ENCODE results near the gene RUVBL1.

The RUVBL1 gene

GRCh38 chr3:128078322-128078721 is 45.3 kb downstream of the RUVBL1 start (continued):
- TF ChIP-seq PATZ1 (CRISPR knock-in tag; IDR thresholded peaks at IDR 0.05; ENCODE audit: borderline replicate concordance) (no peak), PPARA (CRISPR knock-in tag; IDR thresholded peaks at IDR 0.05; ENCODE audit: borderline replicate concordance) (no peak)

GRCh38 chr3:128077665-128078064 is 45.9 kb downstream of the RUVBL1 start:
- ATAC-seq = no peak
- TF ChIP-seq TOX (CRISPR knock-in tag; IDR thresholded peaks at IDR 0.05; ENCODE audit: borderline replicate concordance) (no peak), PATZ1 (CRISPR knock-in tag; IDR thresholded peaks at IDR 0.05; ENCODE audit: borderline replicate concordance) (no peak), GLIS3 (CRISPR knock-in tag; IDR thresholded peaks at IDR 0.05) (no peak), ZC3H10 (CRISPR knock-in tag; IDR thresholded peaks at IDR 0.05) (no peak), ZNF8 (CRISPR knock-in tag; IDR thresholded peaks at IDR 0.05) (no peak), CSDC2 (CRISPR knock-in tag; IDR thresholded peaks at IDR 0.05) (no peak), BACH2 (CRISPR knock-in tag; IDR thresholded peaks at IDR 0.05; ENCODE audit: borderline replicate concordance) (no peak), TCF4 (CRISPR knock-in tag; IDR thresholded peaks at IDR 0.05; ENCODE audit: borderline replicate concordance) (no peak), SNAI2 (CRISPR knock-in tag; IDR thresholded peaks at IDR 0.05) (no peak)

- no peak for ATAC-seq
- TF ChIP-seq CREB5 (CRISPR knock-in tag; IDR thresholded peaks at IDR 0.05; ENCODE audit: low read depth) (no peak), ZFP3 (CRISPR knock-in tag; IDR thresholded peaks at IDR 0.05) (no peak), ISL1 (CRISPR knock-in tag; IDR thresholded peaks at IDR 0.05) (no peak), BACH2 (CRISPR knock-in tag; IDR thresholded peaks at IDR 0.05; ENCODE audit: borderline replicate concordance) (no peak), ZNF70 (CRISPR knock-in tag; IDR thresholded peaks at IDR 0.05) (no peak), PATZ1 (CRISPR knock-in tag; IDR thresholded peaks at IDR 0.05; ENCODE audit: borderline replicate concordance) (no peak), RARB (CRISPR knock-in tag; IDR thresholded peaks at IDR 0.05) (no peak), ZNF565 (CRISPR knock-in tag; conservative IDR thresholded peaks at IDR 0.05; ENCODE audit: low read depth) (no peak), CSDC2 (CRISPR knock-in tag; IDR thresholded peaks at IDR 0.05) (no peak), ARNTL (CRISPR knock-in tag; IDR thresholded peaks at IDR 0.05; ENCODE audit: borderline replicate concordance, low read depth) (no peak), ZC3H10 (CRISPR knock-in tag; IDR thresholded peaks at IDR 0.05) (no peak), POU6F1 (CRISPR knock-in tag; IDR thresholded peaks at IDR 0.05; ENCODE audit: borderline replicate concordance, low read depth) (no peak), ZNF8 (CRISPR knock-in tag; IDR thresholded peaks at IDR 0.05) (no peak)
Observed at GRCh38 chr3:128077202-128077624, 46.4 kb downstream of the RUVBL1 start.

- no peak for ATAC-seq
- TF ChIP-seq SNAI2 (CRISPR knock-in tag; IDR thresholded peaks at IDR 0.05) (no peak), RARB (CRISPR knock-in tag; IDR thresholded peaks at IDR 0.05) (no peak), ZNF70 (CRISPR knock-in tag; IDR thresholded peaks at IDR 0.05) (no peak), BACH2 (CRISPR knock-in tag; IDR thresholded peaks at IDR 0.05; ENCODE audit: borderline replicate concordance) (no peak), POU6F1 (CRISPR knock-in tag; IDR thresholded peaks at IDR 0.05; ENCODE audit: borderline replicate concordance, low read depth) (no peak), GLIS3 (CRISPR knock-in tag; IDR thresholded peaks at IDR 0.05) (no peak), ZNF8 (CRISPR knock-in tag; IDR thresholded peaks at IDR 0.05) (no peak), ZC3H10 (CRISPR knock-in tag; IDR thresholded peaks at IDR 0.05) (no peak), ISL1 (CRISPR knock-in tag; IDR thresholded peaks at IDR 0.05) (no peak), ARNTL (CRISPR knock-in tag; IDR thresholded peaks at IDR 0.05; ENCODE audit: borderline replicate concordance, low read depth) (no peak), CREB5 (CRISPR knock-in tag; IDR thresholded peaks at IDR 0.05; ENCODE audit: low read depth) (no peak), ZFP3 (CRISPR knock-in tag; IDR thresholded peaks at IDR 0.05) (no peak), PPARA (CRISPR knock-in tag; IDR thresholded peaks at IDR 0.05; ENCODE audit: borderline replicate concordance) (no peak), PATZ1 (CRISPR knock-in tag; IDR thresholded peaks at IDR 0.05; ENCODE audit: borderline replicate concordance) (no peak)
Observed at GRCh38 chr3:128076483-128077201, 47.0 kb downstream of the RUVBL1 start.

Data from SK-N-SH treated with all-trans-retinoic acid at 6 μM for 48 hours (cell line).